IPS DF 6.9 (cell line): Measurements from ENCODE around the gene GKN2.

Source experiments
- DNase-seq: peaks from one replicate; pipeline ENCODE4 v3.0.0-alpha.2; 2013; ENCODE audit warnings: low read depth, low spot score
- H3K27ac ChIP-seq: one replicate; pipeline ENCODE4 v1.5.1; 2013; ENCODE audit warnings: low read length, control low read depth
- H3K27me3 ChIP-seq: 2 replicates; pipeline ENCODE4 v1.6.1; 2013; ENCODE audit warnings: mild to moderate bottlenecking, low read length; ENCODE audit not compliant: control insufficient read depth, insufficient read depth
- H3K36me3 ChIP-seq: 2 replicates; pipeline ENCODE4 v1.6.1; 2013; ENCODE audit warnings: low read length; ENCODE audit not compliant: control insufficient read depth, insufficient read depth
- H3K4me1 ChIP-seq: 2 replicates; pipeline ENCODE4 v1.6.1; 2013; ENCODE audit warnings: low read length; ENCODE audit not compliant: control insufficient read depth, insufficient read depth
- H3K4me3 ChIP-seq: 2 replicates; pipeline ENCODE4 v1.5.1; 2013; ENCODE audit warnings: mild to moderate bottlenecking, low read length
- H3K9me3 ChIP-seq: 2 replicates; pipeline ENCODE4 v1.6.1; 2013; ENCODE audit warnings: low read length, inconsistent platforms; ENCODE audit not compliant: control insufficient read depth, insufficient read depth
- WGBS: extraction: QIAGEN DNeasy Blood & Tissue Kit; methylation state at CpG from one replicate; pipeline ENCODE4 v1.1.7; 2013; ENCODE audit warnings: mixed read lengths, missing lambda C conversion rate; ENCODE audit not compliant: insufficient read length, insufficient coverage; 5-methylcytosine and 5-hydroxymethylcytosine counted together

The GKN2 gene

GRCh38 chr2:68952887-68953521 lies at the start of gene GKN2:
GKN2 (minus strand) TSS chr2:68952893; CDS start chr2:68952861, 32 bp downstream.
- no peak for DNase-seq
- no CpG with 5 or more reads among the region's 4 CpGs for WGBS
- no peaks in the 10 kb centered on the region for H3K4me1 ChIP-seq

GRCh38 chr2:69001879-69002278 lies 49.2 kb upstream of the GKN2 start:
- no peak overlapping the region for H3K27ac ChIP-seq
- no peak overlapping the region for H3K4me3 ChIP-seq
- H3K27me3 ChIP-seq = no peaks in the 10 kb centered on the region
- no peaks in the 10 kb centered on the region for H3K9me3 ChIP-seq
- no peak for DNase-seq
- no peaks in the 10 kb centered on the region for H3K36me3 ChIP-seq
- no peaks in the 10 kb centered on the region for H3K4me1 ChIP-seq

More at GRCh38 chr2:68952887-68953521, at the start of gene GKN2:
- H3K27ac ChIP-seq = no peak within 1 kb of the TSS
- no peak within 1 kb of the TSS for H3K4me3 ChIP-seq
- H3K9me3 ChIP-seq = no peaks in the 10 kb centered on the region
- H3K36me3 ChIP-seq = no peaks in the 10 kb centered on the region
- no peaks in the 10 kb centered on the region for H3K27me3 ChIP-seq

GRCh38 chr2:68997401-68997800 lies 44.7 kb upstream of the GKN2 start:
- H3K36me3 ChIP-seq = no peaks in the 10 kb centered on the region
- no peaks in the 10 kb centered on the region for H3K9me3 ChIP-seq
- no peaks in the 10 kb centered on the region for H3K4me1 ChIP-seq
- no peak overlapping the region for H3K4me3 ChIP-seq
- H3K27ac ChIP-seq = no peak overlapping the region
- no peaks in the 10 kb centered on the region for H3K27me3 ChIP-seq
- no peak for DNase-seq

GRCh38 chr2:68995916-68996315 lies 43.2 kb upstream of the GKN2 start:
- H3K27me3 ChIP-seq = no peaks in the 10 kb centered on the region
- DNase-seq = no peak
- no peaks in the 10 kb centered on the region for H3K36me3 ChIP-seq
- no peaks in the 10 kb centered on the region for H3K4me1 ChIP-seq
- no peak overlapping the region for H3K4me3 ChIP-seq
- WGBS = no CpG with 5 or more reads among the region's 3 CpGs
- no peak overlapping the region for H3K27ac ChIP-seq
- no peaks in the 10 kb centered on the region for H3K9me3 ChIP-seq

GRCh38 chr2:68994864-68995263 lies 42.2 kb upstream of the GKN2 start:
- H3K9me3 ChIP-seq = no peaks in the 10 kb centered on the region
- DNase-seq = no peak
- no peaks in the 10 kb centered on the region for H3K36me3 ChIP-seq
- H3K4me3 ChIP-seq = no peak overlapping the region
- no CpG with 5 or more reads among the region's 4 CpGs for WGBS
- no peaks in the 10 kb centered on the region for H3K27me3 ChIP-seq
- no peak overlapping the region for H3K27ac ChIP-seq
- no peaks in the 10 kb centered on the region for H3K4me1 ChIP-seq

- no peaks in the 10 kb centered on the region for H3K27me3 ChIP-seq
- DNase-seq = no peak
- H3K27ac ChIP-seq = no peak overlapping the region
- no peak overlapping the region for H3K4me3 ChIP-seq
- no peaks in the 10 kb centered on the region for H3K4me1 ChIP-seq
- no CpG with 5 or more reads among the region's 7 CpGs for WGBS
- H3K36me3 ChIP-seq = no peaks in the 10 kb centered on the region
- H3K9me3 ChIP-seq = no peaks in the 10 kb centered on the region
Observed at GRCh38 chr2:68993660-68994059, 41.0 kb upstream of the GKN2 start.

GRCh38 chr2:68992933-68993332 lies 40.2 kb upstream of the GKN2 start:
- Histone ChIP-seq H3K36me3 (no peaks in the 10 kb centered on the region), H3K27me3 (no peaks in the 10 kb centered on the region), H3K4me1 (no peaks in the 10 kb centered on the region), H3K4me3 (no peak overlapping the region), H3K9me3 (no peaks in the 10 kb centered on the region), H3K27ac (no peak overlapping the region)
- DNase-seq = no peak
- WGBS = no CpG with 5 or more reads among the region's 3 CpGs

- H3K36me3 ChIP-seq = no peaks in the 10 kb centered on the region
- no peak for DNase-seq
- no peaks in the 10 kb centered on the region for H3K27me3 ChIP-seq
- no peaks in the 10 kb centered on the region for H3K9me3 ChIP-seq
- WGBS = no CpG with 5 or more reads among the region's 5 CpGs
- no peaks in the 10 kb centered on the region for H3K4me1 ChIP-seq
- H3K27ac ChIP-seq = no peak overlapping the region
- H3K4me3 ChIP-seq = no peak overlapping the region
Observed at GRCh38 chr2:68992341-68992740, 39.6 kb upstream of the GKN2 start.

- Histone ChIP-seq H3K9me3 (no peaks in the 10 kb centered on the region), H3K36me3 (no peaks in the 10 kb centered on the region), H3K27ac (no peak overlapping the region), H3K4me1 (no peaks in the 10 kb centered on the region), H3K4me3 (no peak overlapping the region), H3K27me3 (no peaks in the 10 kb centered on the region)
- WGBS = no CpG with 5 or more reads among the region's 5 CpGs
- no peak for DNase-seq
Observed at GRCh38 chr2:68989035-68989434, 36.3 kb upstream of the GKN2 start.

- Histone ChIP-seq H3K27ac (no peak overlapping the region), H3K27me3 (no peaks in the 10 kb centered on the region), H3K9me3 (no peaks in the 10 kb centered on the region), H3K36me3 (no peaks in the 10 kb centered on the region), H3K4me3 (no peak overlapping the region), H3K4me1 (no peaks in the 10 kb centered on the region)
- DNase-seq = no peak
- WGBS = no CpG with 5 or more reads among the region's 5 CpGs
Observed at GRCh38 chr2:68987021-68987503, 34.4 kb upstream of the GKN2 start.

GRCh38 chr2:68980956-68981355 lies 28.3 kb upstream of the GKN2 start:
- no CpG with 5 or more reads among the region's 1 CpG for WGBS
- Histone ChIP-seq H3K9me3 (no peaks in the 10 kb centered on the region), H3K36me3 (no peaks in the 10 kb centered on the region), H3K4me1 (no peaks in the 10 kb centered on the region), H3K27ac (no peak overlapping the region), H3K27me3 (no peaks in the 10 kb centered on the region), H3K4me3 (no peak overlapping the region)
- DNase-seq = no peak
